HEK293 (cell line): ENCODE data around the gene DPH7.

Experiments used
- CTCF ChIA-PET: fragments of 350-600 bp; formaldehyde crosslinking; extraction: SDS; loops from one replicate; lab custom pipeline; 2021; ENCODE audit warnings: antibody characterized with exemption; lab: Yijun Ruan, JAX
- POLR2A ChIA-PET: fragments of 300-600 bp; formaldehyde crosslinking; extraction: SDS; loops from one replicate; lab custom pipeline; 2020; ENCODE audit warnings: antibody characterized with exemption, inconsistent platforms; lab: Yijun Ruan, JAX
- H3K27ac ChIP-seq: fragments of 200-500 bp; sonication (Bioruptor generic); 2 replicates; pipeline ENCODE4 v1.5.1; 2014; ENCODE audit warnings: low read depth, low read length, control low read depth, inconsistent platforms; ENCODE audit errors: extremely low read depth
- H3K36me3 ChIP-seq, 2 experiments: fragments of 200-500 bp in 1 of 2; sonication (Bioruptor generic) in 1 of 2; 1 replicate in 1 of 2; 2 replicates in 1 of 2; pipeline ENCODE4 v1.5.1; 2014 to 2017; ENCODE audit warnings: inconsistent platforms in 2 of 2, low read length in 2 of 2; ENCODE audit not compliant: control insufficient read depth in 2 of 2, insufficient read depth in 1 of 2
- H3K4me1 ChIP-seq: fragments of 200-500 bp; sonication (Bioruptor generic); 2 replicates; pipeline ENCODE4 v1.5.1; 2014; ENCODE audit warnings: mild to moderate bottlenecking, low read length, inconsistent platforms; ENCODE audit not compliant: control insufficient read depth, insufficient read depth
- H3K4me3 ChIP-seq: 2 replicates; pipeline ENCODE4 v1.5.1; 2011; ENCODE audit warnings: low read depth, mild to moderate bottlenecking, control low read depth, low read length, moderate library complexity
- H3K9me3 ChIP-seq: fragments of 200-500 bp; sonication (Bioruptor generic); 2 replicates; pipeline ENCODE4 v1.5.1; 2014; ENCODE audit warnings: low read depth, low read length, inconsistent platforms; ENCODE audit not compliant: control insufficient read depth, insufficient read depth
- GFI1B ChIP-seq: fragments of 450-650 bp; formaldehyde crosslinking; IDR thresholded peaks from 2 replicates; pipeline ENCODE4 v1.5.1; 2016; ENCODE audit warnings: missing biosample characterization, missing genetic modification characterization
- SETDB1 ChIP-seq: IDR thresholded peaks from one replicate; pipeline ENCODE4 v1.6.1; 2017; ENCODE audit warnings: mild to moderate bottlenecking, low read length, moderate library complexity, mixed read lengths; ENCODE audit not compliant: insufficient read length
- TRIM28 ChIP-seq: IDR thresholded peaks from 2 replicates; pipeline ENCODE4 v1.6.1; 2011; ENCODE audit warnings: low read length, control low read depth, borderline replicate concordance
- YY2 ChIP-seq: fragments of 450-650 bp; formaldehyde crosslinking; IDR thresholded peaks from 2 replicates; pipeline ENCODE4 v1.5.1; 2016; ENCODE audit warnings: missing biosample characterization, missing genetic modification characterization
- ZFHX2 ChIP-seq: fragments of 450-650 bp; formaldehyde crosslinking; conservative IDR thresholded peaks from 2 replicates; pipeline ENCODE4 v1.5.1; 2016; ENCODE audit warnings: missing biosample characterization, missing genetic modification characterization
- ZNF292 ChIP-seq: fragments of 450-650 bp; formaldehyde crosslinking; IDR thresholded peaks from 2 replicates; pipeline ENCODE4 v1.5.1; 2016; ENCODE audit warnings: low read depth, missing biosample characterization, missing genetic modification characterization, borderline replicate concordance
- ZNF549 ChIP-seq: fragments of 450-650 bp; IDR thresholded peaks from 2 replicates; pipeline ENCODE4 v1.5.1; 2018; ENCODE audit warnings: missing biosample characterization, missing genetic modification characterization, mild to moderate bottlenecking, inconsistent platforms, moderate library complexity
- ZNF600 ChIP-seq: fragments of 450-650 bp; formaldehyde crosslinking; IDR thresholded peaks from 2 replicates; pipeline ENCODE4 v1.5.1; 2016; ENCODE audit warnings: missing biosample characterization, missing genetic modification characterization
- ZNF777 ChIP-seq: fragments of 450-650 bp; formaldehyde crosslinking; IDR thresholded peaks from 2 replicates; pipeline ENCODE4 v1.5.1; 2017; ENCODE audit warnings: missing biosample characterization, missing genetic modification characterization, borderline replicate concordance
- ZNF785 ChIP-seq: fragments of 450-650 bp; formaldehyde crosslinking; IDR thresholded peaks from 2 replicates; pipeline ENCODE4 v1.5.1; 2016; ENCODE audit warnings: missing biosample characterization, missing genetic modification characterization
- ZSCAN16 ChIP-seq: fragments of 450-650 bp; formaldehyde crosslinking; IDR thresholded peaks from 2 replicates; pipeline ENCODE4 v1.5.1; 2016; ENCODE audit warnings: missing biosample characterization, missing genetic modification characterization
- TF ChIP-seq, protein P1 (sequence below): fragments of 450-650 bp; formaldehyde crosslinking; optimal IDR thresholded peaks from 2 replicates; pipeline ENCODE3; 2016; ENCODE audit warnings: missing biosample characterization, mild to moderate bottlenecking, missing genetic modification characterization
- TF ChIP-seq, protein P2 (sequence below): fragments of 450-650 bp; formaldehyde crosslinking; IDR thresholded peaks from 2 replicates; pipeline ENCODE4 v1.5.1; 2016; ENCODE audit warnings: missing biosample characterization, missing genetic modification characterization
- TF ChIP-seq, protein P3 (sequence below): IDR thresholded peaks from 2 replicates; pipeline ENCODE4 v1.6.1; 2011; ENCODE audit warnings: mild to moderate bottlenecking, low read depth, low read length, borderline replicate concordance
- TF ChIP-seq, protein P4 (sequence below): fragments of 450-650 bp; formaldehyde crosslinking; IDR thresholded peaks from 2 replicates; pipeline ENCODE4 v1.5.1; 2016; ENCODE audit warnings: missing biosample characterization, missing genetic modification characterization
- TF ChIP-seq, protein P5 (sequence below): fragments of 450-650 bp; formaldehyde crosslinking; IDR thresholded peaks from 2 replicates; pipeline ENCODE4 v1.5.1; 2016; ENCODE audit warnings: missing biosample characterization, missing genetic modification characterization
- TF ChIP-seq, protein P6 (sequence below): fragments of 450-650 bp; formaldehyde crosslinking; conservative IDR thresholded peaks from 2 replicates; pipeline ENCODE4 v1.5.1; 2016; ENCODE audit warnings: low read depth, missing biosample characterization, missing genetic modification characterization

The DPH7 gene

DNA sequence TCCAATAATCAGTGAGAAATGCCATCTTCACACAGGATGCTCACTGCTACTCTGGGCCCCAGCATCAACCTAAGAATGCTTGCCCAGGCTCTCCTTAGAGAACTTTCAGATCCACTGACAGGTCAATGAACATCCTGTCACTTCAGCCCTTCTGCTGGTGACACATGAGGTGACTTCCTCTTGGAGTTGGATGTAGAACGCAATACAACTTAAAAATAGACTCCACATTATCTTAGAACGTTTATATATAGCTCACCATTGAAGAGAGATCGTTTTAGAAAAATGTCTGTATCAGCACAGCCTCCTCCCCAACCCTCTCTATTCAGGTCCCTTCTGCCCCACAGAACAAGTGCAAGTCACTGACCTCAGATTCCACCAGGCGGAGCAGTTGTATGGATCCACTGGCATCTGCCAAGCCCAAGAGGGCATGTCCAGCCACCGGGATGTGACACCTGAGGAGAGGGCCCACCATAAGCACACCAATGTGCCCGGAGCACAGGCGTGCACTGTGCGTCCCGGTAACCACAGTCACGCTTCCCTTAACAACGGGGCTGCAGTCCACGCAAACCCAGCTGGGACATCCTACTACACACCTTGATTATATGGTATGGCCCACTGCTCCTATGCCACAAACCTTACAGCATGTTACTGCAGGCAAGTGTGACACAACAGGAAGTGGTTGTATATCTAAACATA, 2.9 kb downstream of the DPH7 start (continued):
- no peak for TF ChIP-seq ZFHX2 (tag by site-specific recombination)
- no peak for TF ChIP-seq ZNF600 (tag by site-specific recombination)
- TF ChIP-seq, protein P1, sequence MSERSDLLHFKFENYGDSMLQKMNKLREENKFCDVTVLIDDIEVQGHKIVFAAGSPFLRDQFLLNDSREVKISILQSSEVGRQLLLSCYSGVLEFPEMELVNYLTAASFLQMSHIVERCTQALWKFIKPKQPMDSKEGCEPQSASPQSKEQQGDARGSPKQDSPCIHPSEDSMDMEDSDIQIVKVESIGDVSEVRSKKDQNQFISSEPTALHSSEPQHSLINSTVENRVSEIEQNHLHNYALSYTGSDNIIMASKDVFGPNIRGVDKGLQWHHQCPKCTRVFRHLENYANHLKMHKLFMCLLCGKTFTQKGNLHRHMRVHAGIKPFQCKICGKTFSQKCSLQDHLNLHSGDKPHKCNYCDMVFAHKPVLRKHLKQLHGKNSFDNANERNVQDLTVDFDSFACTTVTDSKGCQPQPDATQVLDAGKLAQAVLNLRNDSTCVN (tag by site-specific recombination), result no peak
- TF ChIP-seq ZNF292 (tag by site-specific recombination), result no peak
- TF ChIP-seq GFI1B (tag by site-specific recombination), result no peak
- no peak for TF ChIP-seq ZNF777 (tag by site-specific recombination)

DNA sequence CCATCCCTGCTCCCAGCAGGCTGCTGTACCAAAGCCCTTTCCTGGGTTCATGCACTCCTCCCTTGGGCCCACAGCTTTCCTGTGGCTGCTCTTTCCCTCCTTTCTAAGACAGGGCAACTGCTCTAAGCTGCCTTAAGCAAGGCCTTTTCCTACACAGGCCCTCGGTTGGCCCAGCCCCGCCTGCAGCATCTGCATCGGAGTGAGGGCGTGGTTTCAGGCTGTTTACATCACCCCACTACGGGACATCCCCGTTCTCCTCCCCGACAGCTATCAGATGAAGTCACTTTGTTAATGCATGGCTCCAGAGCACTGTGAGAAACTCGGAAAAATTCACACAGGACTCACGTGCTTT, 3.4 kb downstream of the DPH7 start:
- Histone ChIP-seq H3K27ac (no peak overlapping the region), H3K9me3 (no peaks in the 10 kb centered on the region), H3K4me1 (no peaks in the 10 kb centered on the region; the same call in 1 of the 2 replicates), H3K36me3 (peaks cover 18 to 61% of the 10 kb centered on the region in 2 experiments)
- ChIA-PET CTCF (no interaction called here), POLR2A (no interaction called here)
- TF ChIP-seq ZSCAN16 (tag by site-specific recombination), result no peak
- TF ChIP-seq TRIM28, result no peak
- no peak for TF ChIP-seq ZNF785 (tag by site-specific recombination)
- TF ChIP-seq, protein P2, sequence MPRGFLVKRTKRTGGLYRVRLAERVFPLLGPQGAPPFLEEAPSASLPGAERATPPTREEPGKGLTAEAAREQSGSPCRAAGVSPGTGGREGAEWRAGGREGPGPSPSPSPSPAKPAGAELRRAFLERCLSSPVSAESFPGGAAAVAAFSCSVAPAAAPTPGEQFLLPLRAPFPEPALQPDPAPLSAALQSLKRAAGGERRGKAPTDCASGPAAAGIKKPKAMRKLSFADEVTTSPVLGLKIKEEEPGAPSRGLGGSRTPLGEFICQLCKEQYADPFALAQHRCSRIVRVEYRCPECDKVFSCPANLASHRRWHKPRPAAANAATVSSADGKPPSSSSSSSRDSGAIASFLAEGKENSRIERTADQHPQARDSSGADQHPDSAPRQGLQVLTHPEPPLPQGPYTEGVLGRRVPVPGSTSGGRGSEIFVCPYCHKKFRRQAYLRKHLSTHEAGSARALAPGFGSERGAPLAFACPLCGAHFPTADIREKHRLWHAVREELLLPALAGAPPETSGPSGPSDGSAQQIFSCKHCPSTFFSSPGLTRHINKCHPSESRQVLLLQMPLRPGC, result no peak
- TF ChIP-seq, protein P3, sequence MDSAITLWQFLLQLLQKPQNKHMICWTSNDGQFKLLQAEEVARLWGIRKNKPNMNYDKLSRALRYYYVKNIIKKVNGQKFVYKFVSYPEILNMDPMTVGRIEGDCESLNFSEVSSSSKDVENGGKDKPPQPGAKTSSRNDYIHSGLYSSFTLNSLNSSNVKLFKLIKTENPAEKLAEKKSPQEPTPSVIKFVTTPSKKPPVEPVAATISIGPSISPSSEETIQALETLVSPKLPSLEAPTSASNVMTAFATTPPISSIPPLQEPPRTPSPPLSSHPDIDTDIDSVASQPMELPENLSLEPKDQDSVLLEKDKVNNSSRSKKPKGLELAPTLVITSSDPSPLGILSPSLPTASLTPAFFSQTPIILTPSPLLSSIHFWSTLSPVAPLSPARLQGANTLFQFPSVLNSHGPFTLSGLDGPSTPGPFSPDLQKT, result no peak
- no peak for TF ChIP-seq ZNF549 (tag by site-specific recombination)
- TF ChIP-seq SETDB1, result no peak
- TF ChIP-seq, protein P4, sequence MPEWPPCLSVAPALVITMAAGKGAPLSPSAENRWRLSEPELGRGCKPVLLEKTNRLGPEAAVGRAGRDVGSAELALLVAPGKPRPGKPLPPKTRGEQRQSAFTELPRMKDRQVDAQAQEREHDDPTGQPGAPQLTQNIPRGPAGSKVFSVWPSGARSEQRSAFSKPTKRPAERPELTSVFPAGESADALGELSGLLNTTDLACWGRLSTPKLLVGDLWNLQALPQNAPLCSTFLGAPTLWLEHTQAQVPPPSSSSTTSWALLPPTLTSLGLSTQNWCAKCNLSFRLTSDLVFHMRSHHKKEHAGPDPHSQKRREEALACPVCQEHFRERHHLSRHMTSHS (tag by site-specific recombination), result no peak
- TF ChIP-seq, protein P5, sequence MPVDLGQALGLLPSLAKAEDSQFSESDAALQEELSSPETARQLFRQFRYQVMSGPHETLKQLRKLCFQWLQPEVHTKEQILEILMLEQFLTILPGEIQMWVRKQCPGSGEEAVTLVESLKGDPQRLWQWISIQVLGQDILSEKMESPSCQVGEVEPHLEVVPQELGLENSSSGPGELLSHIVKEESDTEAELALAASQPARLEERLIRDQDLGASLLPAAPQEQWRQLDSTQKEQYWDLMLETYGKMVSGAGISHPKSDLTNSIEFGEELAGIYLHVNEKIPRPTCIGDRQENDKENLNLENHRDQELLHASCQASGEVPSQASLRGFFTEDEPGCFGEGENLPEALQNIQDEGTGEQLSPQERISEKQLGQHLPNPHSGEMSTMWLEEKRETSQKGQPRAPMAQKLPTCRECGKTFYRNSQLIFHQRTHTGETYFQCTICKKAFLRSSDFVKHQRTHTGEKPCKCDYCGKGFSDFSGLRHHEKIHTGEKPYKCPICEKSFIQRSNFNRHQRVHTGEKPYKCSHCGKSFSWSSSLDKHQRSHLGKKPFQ (tag by site-specific recombination), result no peak
- TF ChIP-seq, protein P6, sequence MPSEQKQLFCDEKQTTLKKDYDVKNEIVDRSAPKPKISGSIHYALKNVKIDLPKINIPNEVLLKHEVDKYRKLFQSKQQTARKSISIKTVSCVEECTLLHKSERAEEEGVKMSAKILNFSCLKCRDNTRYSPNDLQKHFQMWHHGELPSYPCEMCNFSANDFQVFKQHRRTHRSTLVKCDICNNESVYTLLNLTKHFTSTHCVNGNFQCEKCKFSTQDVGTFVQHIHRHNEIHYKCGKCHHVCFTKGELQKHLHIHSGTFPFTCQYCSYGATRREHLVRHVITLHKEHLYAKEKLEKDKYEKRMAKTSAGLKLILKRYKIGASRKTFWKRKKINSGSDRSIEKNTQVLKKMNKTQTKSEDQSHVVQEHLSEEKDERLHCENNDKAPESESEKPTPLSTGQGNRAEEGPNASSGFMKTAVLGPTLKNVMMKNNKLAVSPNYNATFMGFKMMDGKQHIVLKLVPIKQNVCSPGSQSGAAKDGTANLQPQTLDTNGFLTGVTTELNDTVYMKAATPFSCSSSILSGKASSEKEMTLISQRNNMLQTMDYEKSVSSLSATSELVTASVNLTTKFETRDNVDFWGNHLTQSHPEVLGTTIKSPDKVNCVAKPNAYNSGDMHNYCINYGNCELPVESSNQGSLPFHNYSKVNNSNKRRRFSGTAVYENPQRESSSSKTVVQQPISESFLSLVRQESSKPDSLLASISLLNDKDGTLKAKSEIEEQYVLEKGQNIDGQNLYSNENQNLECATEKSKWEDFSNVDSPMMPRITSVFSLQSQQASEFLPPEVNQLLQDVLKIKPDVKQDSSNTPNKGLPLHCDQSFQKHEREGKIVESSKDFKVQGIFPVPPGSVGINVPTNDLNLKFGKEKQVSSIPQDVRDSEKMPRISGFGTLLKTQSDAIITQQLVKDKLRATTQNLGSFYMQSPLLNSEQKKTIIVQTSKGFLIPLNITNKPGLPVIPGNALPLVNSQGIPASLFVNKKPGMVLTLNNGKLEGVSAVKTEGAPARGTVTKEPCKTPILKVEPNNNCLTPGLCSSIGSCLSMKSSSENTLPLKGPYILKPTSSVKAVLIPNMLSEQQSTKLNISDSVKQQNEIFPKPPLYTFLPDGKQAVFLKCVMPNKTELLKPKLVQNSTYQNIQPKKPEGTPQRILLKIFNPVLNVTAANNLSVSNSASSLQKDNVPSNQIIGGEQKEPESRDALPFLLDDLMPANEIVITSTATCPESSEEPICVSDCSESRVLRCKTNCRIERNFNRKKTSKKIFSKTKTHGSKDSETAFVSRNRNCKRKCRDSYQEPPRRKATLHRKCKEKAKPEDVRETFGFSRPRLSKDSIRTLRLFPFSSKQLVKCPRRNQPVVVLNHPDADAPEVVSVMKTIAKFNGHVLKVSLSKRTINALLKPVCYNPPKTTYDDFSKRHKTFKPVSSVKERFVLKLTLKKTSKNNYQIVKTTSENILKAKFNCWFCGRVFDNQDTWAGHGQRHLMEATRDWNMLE (tag by site-specific recombination), result no peak
- TF ChIP-seq YY2 (tag by site-specific recombination), result no peak
- TF ChIP-seq, all 188 proteins: peak for 0
- no peak overlapping the region for H3K4me3 ChIP-seq
